Measurements from ENCODE around the gene GRIP1.

GRIP1 gene

GRCh38 chr12:66331814-66332213 is 347.1 kb downstream of the GRIP1 start:
- Histone ChIP-seq H3K9ac (ENCODE audit: low read depth, low read length) (no peak overlapping the region), H3K4me2 (ENCODE audit: insufficient read depth, low read length) (no peak overlapping the region), H3K4me1 (ENCODE audit: insufficient read depth, low read length) (no peaks in the 10 kb centered on the region), H3K4me3 (ENCODE audit: low read depth in 1 of 2, low read length in 2 of 2) (no peak overlapping the region), H4K20me1 (ENCODE audit: insufficient read depth, low read length) (no peaks in the 10 kb centered on the region), H3K27me3 (ENCODE audit: insufficient read depth, low read length, poor library complexity) (no peaks in the 10 kb centered on the region), H3K36me3 (ENCODE audit: insufficient read depth, low read length) (peaks cover 15% of the 10 kb centered on the region), H2AFZ (ENCODE audit: low read depth, low read length) (no peak overlapping the region), H3K27ac (ENCODE audit: low read length) (no peak overlapping the region), H3K79me2 (ENCODE audit: insufficient read depth, low read length) (no peaks in the 10 kb centered on the region), H3K9me3 (ENCODE audit: insufficient read depth, low read length, severe bottlenecking) (no peaks in the 10 kb centered on the region)
- DNase-seq (no peak), ATAC-seq (ENCODE audit: insufficient read depth, low read depth) (no peak)
- TF ChIP-seq EZH2 (IDR thresholded peaks at IDR 0.05; ENCODE audit: borderline replicate concordance, low read depth, low read length, severe bottlenecking) (no peak), CTCF (IDR thresholded peaks at IDR 0.05; ENCODE audit: borderline replicate concordance, extremely low read depth, low read length, poor library complexity, severe bottlenecking) (no peak)

- H3K27me3 ChIP-seq (ENCODE audit: insufficient read depth, low read length, poor library complexity), result no peaks in the 10 kb centered on the region
- H3K27ac ChIP-seq (ENCODE audit: low read length), result no peak overlapping the region
- ATAC-seq (ENCODE audit: insufficient read depth, low read depth), result no peak
- no peak for TF ChIP-seq EZH2 (IDR thresholded peaks at IDR 0.05; ENCODE audit: borderline replicate concordance, low read depth, low read length, severe bottlenecking)
- H3K9me3 ChIP-seq (ENCODE audit: insufficient read depth, low read length, severe bottlenecking), result no peaks in the 10 kb centered on the region
- H2AFZ ChIP-seq (ENCODE audit: low read depth, low read length), result no peak overlapping the region
- H3K4me1 ChIP-seq (ENCODE audit: insufficient read depth, low read length), result no peaks in the 10 kb centered on the region
- H3K4me3 ChIP-seq (ENCODE audit: low read depth in 1 of 2, low read length in 2 of 2), result no peak overlapping the region
- no peak for DNase-seq
- H4K20me1 ChIP-seq (ENCODE audit: insufficient read depth, low read length), result no peaks in the 10 kb centered on the region
- H3K9ac ChIP-seq (ENCODE audit: low read depth, low read length), result no peak overlapping the region
- H3K4me2 ChIP-seq (ENCODE audit: insufficient read depth, low read length), result no peak overlapping the region
- peaks cover 16% of the 10 kb centered on the region for H3K36me3 ChIP-seq (ENCODE audit: insufficient read depth, low read length)
- no peaks in the 10 kb centered on the region for H3K79me2 ChIP-seq (ENCODE audit: insufficient read depth, low read length)
Measured at GRCh38 chr12:66331016-66331415, 347.9 kb downstream of the GRIP1 start.

DNA sequence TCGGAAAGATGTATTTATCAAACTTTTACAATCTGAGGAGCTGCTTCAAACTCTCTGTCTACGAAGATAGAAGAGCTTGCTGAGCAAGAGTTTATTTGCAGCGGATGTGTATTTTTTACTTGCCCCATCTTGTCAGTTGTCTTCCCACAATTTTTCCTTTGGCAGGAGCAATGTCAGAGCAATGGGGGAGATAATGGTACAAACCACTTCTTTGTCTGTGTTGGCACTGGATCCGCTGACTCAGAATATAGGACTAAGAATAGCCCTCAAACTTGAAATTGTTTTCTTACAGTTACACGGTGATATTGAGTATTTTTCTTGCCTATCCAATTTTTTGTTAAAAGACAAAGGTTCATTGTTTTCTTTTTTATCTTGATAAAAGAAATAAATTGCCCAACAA is 348.9 kb downstream of the GRIP1 start:
- no peaks in the 10 kb centered on the region for H3K9me3 ChIP-seq (ENCODE audit: insufficient read depth, low read length, severe bottlenecking)
- H3K79me2 ChIP-seq (ENCODE audit: insufficient read depth, low read length), result no peaks in the 10 kb centered on the region
- no peak overlapping the region for H3K4me3 ChIP-seq (ENCODE audit: low read depth in 1 of 2, low read length in 2 of 2)
- H3K4me1 ChIP-seq (ENCODE audit: insufficient read depth, low read length), result no peaks in the 10 kb centered on the region
- no peaks in the 10 kb centered on the region for H3K27me3 ChIP-seq (ENCODE audit: insufficient read depth, low read length, poor library complexity)
- ATAC-seq (ENCODE audit: insufficient read depth, low read depth) (no peak), DNase-seq (no peak)
- peaks cover 26% of the 10 kb centered on the region for H3K36me3 ChIP-seq (ENCODE audit: insufficient read depth, low read length)
- H3K4me2 ChIP-seq (ENCODE audit: insufficient read depth, low read length), result no peak overlapping the region
- H4K20me1 ChIP-seq (ENCODE audit: insufficient read depth, low read length), result no peaks in the 10 kb centered on the region
- no peak for TF ChIP-seq EZH2 (IDR thresholded peaks at IDR 0.05; ENCODE audit: borderline replicate concordance, low read depth, low read length, severe bottlenecking)
- no peak for TF ChIP-seq CTCF (IDR thresholded peaks at IDR 0.05; ENCODE audit: borderline replicate concordance, extremely low read depth, low read length, poor library complexity, severe bottlenecking)
- H3K9ac ChIP-seq (ENCODE audit: low read depth, low read length), result no peak overlapping the region
- H3K27ac ChIP-seq (ENCODE audit: low read length), result no peak overlapping the region
- H2AFZ ChIP-seq (ENCODE audit: low read depth, low read length), result no peak overlapping the region

GRCh38 chr12:66323017-66323416 is 355.9 kb downstream of the GRIP1 start:
- Histone ChIP-seq H3K79me2 (ENCODE audit: insufficient read depth, low read length) (no peaks in the 10 kb centered on the region), H3K9me3 (ENCODE audit: insufficient read depth, low read length, severe bottlenecking) (no peaks in the 10 kb centered on the region), H3K27me3 (ENCODE audit: insufficient read depth, low read length, poor library complexity) (no peaks in the 10 kb centered on the region), H3K27ac (ENCODE audit: low read length) (no peak overlapping the region), H3K36me3 (ENCODE audit: insufficient read depth, low read length) (peaks cover 19% of the 10 kb centered on the region; the same call in 1 of the 2 replicates), H2AFZ (ENCODE audit: low read depth, low read length) (no peak overlapping the region), H3K9ac (ENCODE audit: low read depth, low read length) (no peak overlapping the region), H3K4me2 (ENCODE audit: insufficient read depth, low read length) (no peak overlapping the region), H4K20me1 (ENCODE audit: insufficient read depth, low read length) (no peaks in the 10 kb centered on the region), H3K4me1 (ENCODE audit: insufficient read depth, low read length) (no peaks in the 10 kb centered on the region), H3K4me3 (ENCODE audit: low read depth in 1 of 2, low read length in 2 of 2) (no peak overlapping the region)
- TF ChIP-seq EZH2 (IDR thresholded peaks at IDR 0.05; ENCODE audit: borderline replicate concordance, low read depth, low read length, severe bottlenecking), result no peak
- TF ChIP-seq CTCF (IDR thresholded peaks at IDR 0.05; ENCODE audit: borderline replicate concordance, extremely low read depth, low read length, poor library complexity, severe bottlenecking), result no peak
- ATAC-seq (ENCODE audit: insufficient read depth, low read depth), result no peak
- DNase-seq, result no peak

Data from DND-41 (cell line).